Measurements from ENCODE around the gene COBL. TPM values are rescaled to one million over a fixed set of nuclear protein-coding genes. Genes with fewer than 3 reads are reported as not detected.

Gene COBL
- total RNA-seq, 4 donors from 2014 or later, result 62.4 to 114 (median 72.2) TPM

- no peak for TF ChIP-seq POLR2AphosphoS5 (IDR thresholded peaks at IDR 0.05)
- TF ChIP-seq CTCF (IDR thresholded peaks at IDR 0.05), result no peak
- TF ChIP-seq EP300 (IDR thresholded peaks at IDR 0.05; ENCODE audit: low read depth), result no peak
- TF ChIP-seq POLR2A (IDR thresholded peaks at IDR 0.05), result no peak
- WGBS, 2 donors (ENCODE audit: low coverage in 1 of 2), result 86 to 100% methylated on average over 2 to 12 of the region's 12 CpGs
- Histone ChIP-seq H3K9me3 (no peaks in the 10 kb centered on the region), H3K4me1 (no peaks in the 10 kb centered on the region), H3K27ac (no peak overlapping the region), H3K36me3 (no peaks in the 10 kb centered on the region), H3K27me3 (no peaks in the 10 kb centered on the region), H3K4me3 (no peak overlapping the region)
- intact Hi-C loops (cut with DNase I; ENCODE audit: low total_unique reads), result no loop called here
- DNase-seq, result no peak
- in situ Hi-C loops (cut with MboI; ENCODE audit: low pct_ligation_motif_present in 1 of 4, low pct_unique_long_range_greater_than_20kb in 1 of 4, low sequenced_read_pairs in 3 of 4), result loop anchor here in 1 of 4 donors (25.0 kb wide), 1 partner anchor 120 kb away; no protein-coding TSS in a partner anchor
Measured at GRCh38 chr7:51356849-51357516, 40.4 kb upstream of the COBL start.

- in situ Hi-C loops (cut with MboI; ENCODE audit: low pct_ligation_motif_present in 1 of 4, low pct_unique_long_range_greater_than_20kb in 1 of 4, low sequenced_read_pairs in 3 of 4), result loop anchor here in 1 of 4 donors (25.0 kb wide), 1 partner anchor 118 kb away; no protein-coding TSS in a partner anchor
- DNase-seq, result no peak
- 77% methylated on average over 5 of the region's 5 CpGs; no CpG with 5 or more reads in 1 of the 2 donors for WGBS, 2 donors (ENCODE audit: low coverage in 1 of 2)
Measured at GRCh38 chr7:51354897-51355296, 38.3 kb upstream of the COBL start.

GRCh38 chr7:51354434-51354833, 37.8 kb upstream of the COBL start:
- Histone ChIP-seq H3K27ac (no peak overlapping the region), H3K4me1 (peaks cover 0 to 15% (median 10%) of the 10 kb centered on the region in 4 donors), H3K36me3 (no peaks in the 10 kb centered on the region), H3K4me3 (no peak overlapping the region), H3K27me3 (no peaks in the 10 kb centered on the region), H3K9me3 (no peaks in the 10 kb centered on the region)
- DNase-seq, result no peak
- TF ChIP-seq EP300 (IDR thresholded peaks at IDR 0.05; ENCODE audit: low read depth), result no peak
- no peak for TF ChIP-seq CTCF (IDR thresholded peaks at IDR 0.05)
- no peak for TF ChIP-seq POLR2AphosphoS5 (IDR thresholded peaks at IDR 0.05)
- TF ChIP-seq POLR2A (IDR thresholded peaks at IDR 0.05), result no peak
- WGBS, 2 donors (ENCODE audit: low coverage in 1 of 2), result 91 to 100% methylated on average over 2 of the region's 2 CpGs
- intact Hi-C loops (cut with DNase I; ENCODE audit: low total_unique reads) (no loop called here), in situ Hi-C loops (cut with MboI; ENCODE audit: low pct_ligation_motif_present in 1 of 4, low pct_unique_long_range_greater_than_20kb in 1 of 4, low sequenced_read_pairs in 3 of 4) (loop anchor here in 1 of 4 donors (25.0 kb wide), 1 partner anchor 117 kb away; no protein-coding TSS in a partner anchor)

More at GRCh38 chr7:51354897-51355296, 38.3 kb upstream of the COBL start:
- no peaks in the 10 kb centered on the region for H3K27me3 ChIP-seq
- H3K36me3 ChIP-seq, result no peaks in the 10 kb centered on the region
- no peaks in the 10 kb centered on the region for H3K9me3 ChIP-seq
- H3K27ac ChIP-seq, result no peak overlapping the region
- H3K4me3 ChIP-seq, result no peak overlapping the region
- intact Hi-C loops (cut with DNase I; ENCODE audit: low total_unique reads), result no loop called here
- peaks cover 0 to 12% (median 8%) of the 10 kb centered on the region in 4 donors for H3K4me1 ChIP-seq
- no peak for TF ChIP-seq EP300 (IDR thresholded peaks at IDR 0.05; ENCODE audit: low read depth)
- TF ChIP-seq POLR2A (IDR thresholded peaks at IDR 0.05), result no peak

- no peak for TF ChIP-seq CTCF (IDR thresholded peaks at IDR 0.05)
- no peak for TF ChIP-seq POLR2AphosphoS5 (IDR thresholded peaks at IDR 0.05)
- TF ChIP-seq POLR2A (IDR thresholded peaks at IDR 0.05), result no peak
- no peak for TF ChIP-seq EP300 (IDR thresholded peaks at IDR 0.05; ENCODE audit: low read depth)
- WGBS, 2 donors (ENCODE audit: low coverage in 1 of 2), result 84 to 90% methylated on average over 4 to 10 of the region's 10 CpGs
- Histone ChIP-seq H3K4me1 (peaks cover 0 to 15% (median 10%) of the 10 kb centered on the region in 4 donors), H3K4me3 (no peak overlapping the region), H3K36me3 (no peaks in the 10 kb centered on the region), H3K27ac (no peak overlapping the region), H3K27me3 (no peaks in the 10 kb centered on the region), H3K9me3 (no peaks in the 10 kb centered on the region)
- in situ Hi-C loops (cut with MboI; ENCODE audit: low pct_ligation_motif_present in 1 of 4, low pct_unique_long_range_greater_than_20kb in 1 of 4, low sequenced_read_pairs in 3 of 4), result loop anchor here in 1 of 4 donors (25.0 kb wide), 1 partner anchor 115 kb away; no protein-coding TSS in a partner anchor
- no peak for DNase-seq
- intact Hi-C loops (cut with DNase I; ENCODE audit: low total_unique reads), result no loop called here
Measured at GRCh38 chr7:51352174-51353100, 35.8 kb upstream of the COBL start.

Data from transverse colon (tissue), 4 donors.